ENCODE data around the gene PANK4. TPM values are rescaled to one million over a fixed set of nuclear protein-coding genes. Genes with fewer than 3 reads are reported as not detected.
"Not testable (repeated sequence)": the region's sequence is repeated elsewhere in the genome, so short reads cannot be mapped to it uniquely, and the experiment has no call there.

Gene PANK4
- total RNA-seq, 1 experiment from 2014 or later = 32.2 TPM

DNA sequence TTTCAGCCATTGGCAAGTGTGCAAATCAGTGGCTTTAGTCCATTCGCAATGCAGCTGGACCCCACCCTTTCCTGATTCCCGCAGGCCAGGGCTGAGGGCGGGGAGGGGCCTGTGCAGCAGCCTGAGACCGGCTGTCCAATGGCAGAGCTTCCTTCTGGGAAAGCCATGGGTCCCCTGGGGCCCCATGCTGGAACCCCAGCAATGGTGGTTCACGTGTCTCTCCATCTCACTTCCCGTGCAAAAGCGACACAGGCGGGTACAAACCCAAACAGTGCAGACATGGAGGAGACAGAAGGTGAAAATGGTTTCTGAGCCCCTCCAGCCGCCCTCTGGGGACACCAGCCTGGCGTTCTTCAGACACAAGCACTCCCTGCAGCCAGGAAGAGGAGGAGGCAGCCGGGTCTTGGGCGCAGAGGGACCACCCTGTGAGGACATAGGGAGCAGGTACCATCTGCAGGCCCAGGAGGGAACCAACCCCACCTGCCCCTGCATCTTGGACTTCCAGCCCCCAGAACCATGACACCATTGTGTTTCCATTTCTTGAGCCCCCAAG lies 24.0 kb upstream of the PANK4 start:
- H3K9me3 Mint-ChIP-seq; H3K23ac ChIP-seq (ENCODE audit: insufficient read length, low read depth, low read length); H3K36me3 Mint-ChIP-seq (ENCODE audit: insufficient read depth in 1 of 3, low read depth in 3 of 3); H2AFZ ChIP-seq (ENCODE audit: low read length); DNase-seq; H2BK20ac ChIP-seq (ENCODE audit: low read depth, low read length, poor library complexity, severe bottlenecking); H3K18ac ChIP-seq (ENCODE audit: insufficient read length, low read depth, low read length); H2AK5ac ChIP-seq (ENCODE audit: insufficient read length, low read length); H3T11ph ChIP-seq (ENCODE audit: low read length); H4K5ac ChIP-seq (ENCODE audit: insufficient read length, low read depth, low read length); H2BK5ac ChIP-seq (ENCODE audit: insufficient read length, low read length); H4K91ac ChIP-seq (ENCODE audit: insufficient read length, low read depth, low read length); H3K27ac Mint-ChIP-seq; H3K4me2 ChIP-seq (ENCODE audit: insufficient read depth, insufficient read length, low read length); H4K8ac ChIP-seq (replicated peaks; ENCODE audit: insufficient read length, low read depth, low read length); H4K20me1 ChIP-seq (ENCODE audit: control insufficient read depth, insufficient read depth, insufficient read length); H2BK120ac ChIP-seq (ENCODE audit: low read depth, low read length, poor library complexity, severe bottlenecking); H2BK12ac ChIP-seq (ENCODE audit: insufficient read length, low read depth, low read length); H3K9me3 ChIP-seq (ENCODE audit: control insufficient read depth, low read depth, low read length); H3K27ac ChIP-seq (ENCODE audit: insufficient read length, low read depth, low read length); H3K79me2 ChIP-seq (ENCODE audit: insufficient read depth, low read length); H3K27me3 ChIP-seq (ENCODE audit: insufficient read depth, low read length); H3K27me3 Mint-ChIP-seq (ENCODE audit: low read depth); H3K9ac ChIP-seq (ENCODE audit: extremely low read depth, insufficient read length, low read length); H3K79me1 ChIP-seq (ENCODE audit: insufficient read depth, low read depth, low read length, poor library complexity, severe bottlenecking); H2BK15ac ChIP-seq (ENCODE audit: low read depth, low read length); H3K4ac ChIP-seq (ENCODE audit: low read depth, low read length); H3K14ac ChIP-seq (ENCODE audit: insufficient read depth, low read length); H3K56ac ChIP-seq (ENCODE audit: insufficient read length, low read depth, low read length); H3K4me3 Mint-ChIP-seq; H3K4me1 ChIP-seq (ENCODE audit: insufficient read depth, low read length): not testable (repeated sequence)
- no CpG with 5 or more reads among the region's 12 CpGs for WGBS (ENCODE audit: extremely low coverage, insufficient read length, low lambda C conversion rate)
- H3K4me1 Mint-ChIP-seq = peaks cover 7 to 14% of the 10 kb centered on the region in 2 experiments
- H3K23me2 ChIP-seq (ENCODE audit: insufficient read length, low read depth, low read length, poor library complexity, severe bottlenecking) = peaks cover 12% of the 10 kb centered on the region

DNA sequence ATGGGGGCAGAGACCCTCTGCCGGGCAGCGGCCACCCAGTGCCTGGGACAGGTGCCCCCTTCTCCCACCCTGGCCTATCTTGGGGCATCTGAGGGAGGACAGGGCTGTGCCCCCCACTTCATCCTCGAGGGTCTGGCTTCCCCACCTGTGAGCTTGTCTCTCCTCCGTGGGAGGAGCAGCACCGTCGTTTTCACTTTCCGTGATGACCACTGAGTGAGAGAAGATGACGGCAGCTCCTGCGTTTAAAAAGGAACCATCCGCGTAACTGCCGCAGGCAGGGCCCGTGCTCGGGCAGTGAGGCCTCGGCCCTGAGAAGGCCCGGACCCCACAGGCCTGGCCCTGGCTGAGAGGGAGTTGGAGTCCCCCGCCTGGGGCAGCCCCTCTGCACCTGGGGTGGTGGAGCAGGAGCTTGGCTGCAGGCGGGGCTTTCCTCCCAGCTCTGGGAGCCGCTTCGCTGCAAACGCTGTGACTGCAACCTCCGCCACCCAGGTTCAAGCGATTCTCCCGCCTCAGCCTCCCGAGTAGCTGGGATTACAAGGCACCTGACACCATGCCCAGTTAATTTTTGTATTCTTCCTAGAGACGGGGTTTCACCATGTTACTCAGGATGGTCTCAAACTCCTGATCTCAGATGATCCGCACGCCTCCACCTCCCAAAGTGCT lies 23.1 kb upstream of the PANK4 start:
- not testable (repeated sequence) for H3K9me3 Mint-ChIP-seq; H4K5ac ChIP-seq (ENCODE audit: insufficient read length, low read depth, low read length); H4K8ac ChIP-seq (replicated peaks; ENCODE audit: insufficient read length, low read depth, low read length); H3K79me2 ChIP-seq (ENCODE audit: insufficient read depth, low read length); H2BK20ac ChIP-seq (ENCODE audit: low read depth, low read length, poor library complexity, severe bottlenecking); H3K4ac ChIP-seq (ENCODE audit: low read depth, low read length); H2BK120ac ChIP-seq (ENCODE audit: low read depth, low read length, poor library complexity, severe bottlenecking); H3K56ac ChIP-seq (ENCODE audit: insufficient read length, low read depth, low read length); H3K23ac ChIP-seq (ENCODE audit: insufficient read length, low read depth, low read length); H2BK12ac ChIP-seq (ENCODE audit: insufficient read length, low read depth, low read length); H3K4me1 ChIP-seq (ENCODE audit: insufficient read depth, low read length); H4K91ac ChIP-seq (ENCODE audit: insufficient read length, low read depth, low read length); H3K9ac ChIP-seq (ENCODE audit: extremely low read depth, insufficient read length, low read length); H3K36me3 Mint-ChIP-seq (ENCODE audit: insufficient read depth in 1 of 3, low read depth in 3 of 3); DNase-seq; H4K20me1 ChIP-seq (ENCODE audit: control insufficient read depth, insufficient read depth, insufficient read length); H2BK5ac ChIP-seq (ENCODE audit: insufficient read length, low read length); H3K4me2 ChIP-seq (ENCODE audit: insufficient read depth, insufficient read length, low read length); H2BK15ac ChIP-seq (ENCODE audit: low read depth, low read length); H2AFZ ChIP-seq (ENCODE audit: low read length); H3K27ac ChIP-seq (ENCODE audit: insufficient read length, low read depth, low read length); H3K79me1 ChIP-seq (ENCODE audit: insufficient read depth, low read depth, low read length, poor library complexity, severe bottlenecking); H2AK5ac ChIP-seq (ENCODE audit: insufficient read length, low read length); H3K27me3 Mint-ChIP-seq (ENCODE audit: low read depth); H3K14ac ChIP-seq (ENCODE audit: insufficient read depth, low read length); H3K27me3 ChIP-seq (ENCODE audit: insufficient read depth, low read length); H3T11ph ChIP-seq (ENCODE audit: low read length); H3K18ac ChIP-seq (ENCODE audit: insufficient read length, low read depth, low read length); H3K9me3 ChIP-seq (ENCODE audit: control insufficient read depth, low read depth, low read length); H3K27ac Mint-ChIP-seq
- WGBS (ENCODE audit: extremely low coverage, insufficient read length, low lambda C conversion rate) = no CpG with 5 or more reads among the region's 28 CpGs
- peaks cover 12% of the 10 kb centered on the region for H3K23me2 ChIP-seq (ENCODE audit: insufficient read length, low read depth, low read length, poor library complexity, severe bottlenecking)
- H3K4me3 Mint-ChIP-seq = peak overlapping the region in 1 of 2 experiments; percentile 35; a peak in 1 of 5 replicates
- peaks cover 10 to 22% of the 10 kb centered on the region in 2 experiments for H3K4me1 Mint-ChIP-seq
